ENCODE measurements around the gene RBM33.

- no peak for TF ChIP-seq RBM39 (optimal IDR thresholded peaks at IDR 0.05; ENCODE audit: low read depth, low read length)
- TF ChIP-seq MAZ (CRISPR knock-in tag; conservative IDR thresholded peaks at IDR 0.05 in 1 of 2, IDR thresholded peaks at IDR 0.05 in 1 of 2), result no peak
- no peak for TF ChIP-seq HOMEZ (CRISPR knock-in tag; IDR thresholded peaks at IDR 0.05)
- no peak for TF ChIP-seq KLF16 (IDR thresholded peaks at IDR 0.05)
- TF ChIP-seq GABPA (tag; conservative IDR thresholded peaks at IDR 0.05; ENCODE audit: low read depth), result no peak
- no peak for TF ChIP-seq ZSCAN29 (IDR thresholded peaks at IDR 0.05)
- TF ChIP-seq ATF2 (CRISPR knock-in tag; IDR thresholded peaks at IDR 0.05), result no peak
- no peak for TF ChIP-seq SPI1 (IDR thresholded peaks at IDR 0.05; ENCODE audit: borderline replicate concordance, low read depth, low read length)
- TF ChIP-seq CTCF (IDR thresholded peaks at IDR 0.05 in 2 of 3, conservative IDR thresholded peaks at IDR 0.05 in 1 of 3; ENCODE audit: insufficient read depth in 2 of 3, low read depth in 1 of 3, low read length in 3 of 3), result no peak
- no peak for TF ChIP-seq ATF7 (IDR thresholded peaks at IDR 0.05)
Observed at GRCh38 chr7:155685070-155685790, 40.8 kb downstream of the RBM33 start.

Data from K562 (cell line).